Gastrocnemius medialis (tissue), 4 donors: Measurements from ENCODE around the gene MEAF6.

ENCODE experiments used
- POLR2A ChIP-seq, 2 donors: fragments of 450-650 bp; IDR thresholded peaks; one replicate each; pipeline ENCODE4 v1.6.1; 2017; ENCODE audit warnings: antibody characterized with exemption in 2 of 2, mild to moderate bottlenecking in 2 of 2, moderate library complexity in 2 of 2
- TF ChIP-seq, protein P1 (sequence below), 5 experiments: fragments of 450-650 bp in 3 of 5; fragments of 200-600 bp in 2 of 5; sonication (generic) in 2 of 5; IDR thresholded peaks in 4 of 5; conservative IDR thresholded peaks in 1 of 5; 1 replicate in 4 of 5; 2 replicates in 1 of 5; pipeline ENCODE4 v1.5.1; 2016 to 2019; ENCODE audit warnings: antibody characterized with exemption in 5 of 5, mild to moderate bottlenecking in 3 of 5, moderate library complexity in 3 of 5

- TF ChIP-seq, protein P1, sequence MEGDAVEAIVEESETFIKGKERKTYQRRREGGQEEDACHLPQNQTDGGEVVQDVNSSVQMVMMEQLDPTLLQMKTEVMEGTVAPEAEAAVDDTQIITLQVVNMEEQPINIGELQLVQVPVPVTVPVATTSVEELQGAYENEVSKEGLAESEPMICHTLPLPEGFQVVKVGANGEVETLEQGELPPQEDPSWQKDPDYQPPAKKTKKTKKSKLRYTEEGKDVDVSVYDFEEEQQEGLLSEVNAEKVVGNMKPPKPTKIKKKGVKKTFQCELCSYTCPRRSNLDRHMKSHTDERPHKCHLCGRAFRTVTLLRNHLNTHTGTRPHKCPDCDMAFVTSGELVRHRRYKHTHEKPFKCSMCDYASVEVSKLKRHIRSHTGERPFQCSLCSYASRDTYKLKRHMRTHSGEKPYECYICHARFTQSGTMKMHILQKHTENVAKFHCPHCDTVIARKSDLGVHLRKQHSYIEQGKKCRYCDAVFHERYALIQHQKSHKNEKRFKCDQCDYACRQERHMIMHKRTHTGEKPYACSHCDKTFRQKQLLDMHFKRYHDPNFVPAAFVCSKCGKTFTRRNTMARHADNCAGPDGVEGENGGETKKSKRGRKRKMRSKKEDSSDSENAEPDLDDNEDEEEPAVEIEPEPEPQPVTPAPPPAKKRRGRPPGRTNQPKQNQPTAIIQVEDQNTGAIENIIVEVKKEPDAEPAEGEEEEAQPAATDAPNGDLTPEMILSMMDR (IDR thresholded peaks at IDR 0.05 in 4 of 5, conservative IDR thresholded peaks at IDR 0.05 in 1 of 5): no peak
- TF ChIP-seq POLR2A (IDR thresholded peaks at IDR 0.05): no peak
These were observed 30.0 kb upstream of the MEAF6 start for GRCh38 chr1:37544530-37544929.
